Measurements from ENCODE around the gene CABYR.

The CABYR gene

GRCh38 chr18:24189007-24189528 lies 50.2 kb downstream of the CABYR start:
- no peak for FAIRE-seq
- DNase-seq (ENCODE audit: low spot score), result no peak

- DNase-seq (ENCODE audit: low spot score) (no peak), FAIRE-seq (no peak)
Measured at GRCh38 chr18:24189664-24190346, 50.9 kb downstream of the CABYR start.

- FAIRE-seq (no peak), DNase-seq (ENCODE audit: low spot score) (no peak)
Measured at GRCh38 chr18:24190590-24190989, 51.7 kb downstream of the CABYR start.

GRCh38 chr18:24195296-24196053 lies 56.6 kb downstream of the CABYR start:
- no peak for FAIRE-seq

GRCh38 chr18:24196764-24197163 lies 57.9 kb downstream of the CABYR start:
- FAIRE-seq (no peak), DNase-seq (ENCODE audit: low spot score) (no peak)

More at GRCh38 chr18:24195296-24196053, 56.6 kb downstream of the CABYR start:
- no peak for DNase-seq (ENCODE audit: low spot score)

- FAIRE-seq, result no peak
Measured at GRCh38 chr18:24197412-24197811, 58.5 kb downstream of the CABYR start.

GRCh38 chr18:24198461-24198860 lies 59.6 kb downstream of the CABYR start:
- FAIRE-seq (no peak), DNase-seq (ENCODE audit: low spot score) (no peak)

More at GRCh38 chr18:24197412-24197811, 58.5 kb downstream of the CABYR start:
- DNase-seq (ENCODE audit: low spot score), result no peak

- no peak for FAIRE-seq
- no peak for DNase-seq (ENCODE audit: low spot score)
Measured at GRCh38 chr18:24199372-24199962, 60.6 kb downstream of the CABYR start.

GRCh38 chr18:24200494-24201290 lies 61.8 kb downstream of the CABYR start:
- DNase-seq (ENCODE audit: low spot score) (no peak), FAIRE-seq (no peak)

- FAIRE-seq (no peak), DNase-seq (ENCODE audit: low spot score) (no peak)
Measured at GRCh38 chr18:24201699-24202687, 63.1 kb downstream of the CABYR start.

- DNase-seq (ENCODE audit: low spot score) (no peak), FAIRE-seq (no peak)
Measured at GRCh38 chr18:24204904-24205303, 66.0 kb downstream of the CABYR start.

GRCh38 chr18:24208270-24209035 lies 69.6 kb downstream of the CABYR start:
- DNase-seq (ENCODE audit: low spot score) (no peak), FAIRE-seq (no peak)

- no peak for DNase-seq (ENCODE audit: low spot score)
- no peak for FAIRE-seq
Measured at GRCh38 chr18:24209558-24209957, 70.7 kb downstream of the CABYR start.
